HG02884 (cell line): ENCODE results near the gene PPP6R2.

Experiments used
- ATAC-seq: cut with Tn5 transposase; IDR thresholded peaks from one replicate; pipeline ENCODE4 v1.9.1; 2021; ENCODE audit warnings: mild to moderate bottlenecking, moderate library complexity; ENCODE audit not compliant: unreplicated experiment

PPP6R2 gene

GRCh38 chr22:50305923-50306566 lies 37.1 kb upstream of the PPP6R2 start:
- no peak for ATAC-seq

DNA sequence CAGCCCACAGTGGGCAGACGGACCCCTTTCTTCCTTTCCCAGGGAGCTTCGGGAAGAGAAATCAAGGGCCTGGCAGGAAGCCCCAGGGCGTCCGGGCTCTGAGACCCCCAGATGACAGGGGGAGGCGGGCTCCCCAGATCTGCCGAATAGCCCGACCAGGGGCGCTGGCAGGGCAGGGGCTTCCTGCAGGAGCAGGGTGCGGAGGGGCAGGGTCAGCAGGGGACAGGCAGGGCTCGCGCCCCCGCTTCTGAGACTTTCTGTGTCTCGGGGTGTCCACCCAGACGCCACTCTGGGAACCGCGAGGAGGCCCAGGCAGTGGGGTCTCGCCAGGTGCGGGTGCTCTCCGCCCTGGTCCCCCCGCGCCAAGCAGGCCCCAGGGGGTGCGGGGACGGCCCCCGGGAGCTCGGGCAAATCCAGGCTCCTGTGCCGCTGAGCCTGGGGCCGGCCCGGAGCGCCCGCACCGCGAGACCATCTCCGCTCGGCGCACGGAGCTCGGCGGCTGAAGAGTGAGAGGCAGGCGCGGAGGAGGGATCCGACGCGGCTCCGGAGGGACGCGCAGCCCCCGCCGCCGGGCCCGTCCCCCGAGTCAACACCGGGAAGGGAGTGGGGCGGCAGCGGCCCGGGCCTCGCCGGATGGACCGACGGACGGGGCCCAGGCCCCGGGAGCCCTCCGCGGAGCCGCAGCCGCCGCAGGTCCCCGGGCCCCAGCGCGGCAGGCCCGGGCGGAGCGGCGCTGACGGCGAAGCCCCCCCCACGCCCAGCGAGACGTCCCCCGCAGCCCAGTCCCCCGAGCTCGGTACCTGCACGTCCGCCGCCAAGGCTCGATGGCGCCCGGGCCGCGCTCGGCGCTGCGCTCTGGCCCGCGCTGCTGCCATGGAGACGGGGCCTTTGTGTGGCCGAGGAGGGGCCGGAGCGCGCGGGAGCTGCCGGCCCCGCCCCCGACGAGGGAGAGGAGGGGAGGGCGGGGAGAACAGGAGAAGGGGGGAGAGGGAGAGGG lies 36.1 kb upstream of the PPP6R2 start, which contains the start of gene PLXNB2:
PLXNB2 (minus strand) TSS at position 894 of the 997 bp plus-strand sequence. CDS start 17,062 bp downstream, outside the sequence.
- no peak for ATAC-seq

GRCh38 chr22:50307890-50308596 lies 35.1 kb upstream of the PPP6R2 start:
- no peak for ATAC-seq

DNA sequence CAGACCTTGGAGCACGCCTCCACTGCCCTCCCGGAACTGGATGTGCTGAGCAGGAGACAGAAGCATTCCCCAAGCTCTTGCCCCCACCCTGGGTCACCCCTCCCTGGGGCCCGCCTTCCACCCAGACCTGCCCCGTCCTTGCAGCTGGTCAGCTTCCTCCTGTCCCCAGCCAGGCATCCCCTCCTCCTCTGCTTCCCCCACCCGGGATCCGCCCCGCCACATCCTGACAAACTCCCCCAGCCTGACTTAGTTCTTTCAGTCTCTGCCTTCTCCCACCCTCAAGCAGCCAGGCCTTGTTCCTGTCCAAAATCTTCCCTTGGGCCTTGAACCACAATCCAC lies 34.6 kb upstream of the PPP6R2 start:
- no peak for ATAC-seq

DNA sequence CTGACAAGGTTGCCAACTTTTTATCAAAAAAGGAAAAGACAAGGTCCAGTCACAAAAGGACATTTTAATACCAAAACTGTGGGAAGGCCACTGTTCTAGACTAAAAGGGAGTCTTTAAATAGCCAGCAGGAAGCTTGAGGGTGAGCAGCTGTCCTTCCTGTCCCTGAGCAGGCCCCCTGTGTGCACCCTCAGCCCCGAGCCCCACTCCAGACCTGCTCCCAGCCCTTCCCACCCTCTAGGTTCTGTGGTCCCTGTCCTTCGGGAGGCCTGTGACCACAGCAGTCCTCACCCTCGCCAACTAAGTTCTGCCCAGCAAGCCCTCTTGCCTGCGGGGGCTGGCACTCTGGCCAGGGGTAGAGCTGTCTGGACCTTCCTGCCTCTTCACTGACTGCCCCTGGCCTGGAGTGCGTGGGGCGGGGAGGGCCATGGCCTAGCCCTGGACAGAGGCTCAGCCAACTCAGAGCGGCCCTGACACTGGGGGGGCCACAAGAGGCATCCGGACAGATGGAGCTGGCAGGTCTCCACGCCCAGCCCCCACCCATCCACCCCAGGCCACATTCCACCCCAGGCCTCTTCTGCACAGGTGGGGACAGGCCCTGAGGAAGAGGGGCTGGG lies 34.0 kb upstream of the PPP6R2 start:
- no peak for ATAC-seq

- no peak for ATAC-seq
These were observed 33.5 kb upstream of the PPP6R2 start for GRCh38 chr22:50309601-50309991.

- no peak for ATAC-seq
These were observed 33.0 kb upstream of the PPP6R2 start for GRCh38 chr22:50310031-50310722.

DNA sequence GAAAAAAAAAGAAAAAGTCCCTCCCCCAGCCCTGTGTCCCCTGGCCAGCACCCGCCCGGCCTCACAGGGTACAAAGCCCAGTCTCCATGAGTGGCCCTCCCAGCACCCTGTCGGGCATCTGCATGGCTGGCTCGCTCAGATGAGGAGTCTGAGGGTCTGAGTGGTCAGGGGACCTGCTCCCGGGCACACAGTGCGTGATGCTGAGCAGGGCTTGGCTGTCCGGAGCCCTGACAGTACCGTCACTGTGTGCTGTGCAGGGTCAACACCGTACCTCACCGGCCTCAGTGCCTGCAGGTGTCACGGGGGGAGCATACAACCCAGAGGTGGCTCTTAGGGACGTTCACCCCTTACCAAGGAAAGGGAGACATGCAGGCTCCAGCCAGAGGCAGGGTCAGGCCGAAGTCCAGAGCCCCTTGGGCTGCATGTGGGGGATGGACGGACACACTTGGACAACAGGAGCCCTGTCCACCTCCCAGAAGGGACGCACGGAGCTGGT lies 32.1 kb upstream of the PPP6R2 start:
- ATAC-seq, result no peak

DNA sequence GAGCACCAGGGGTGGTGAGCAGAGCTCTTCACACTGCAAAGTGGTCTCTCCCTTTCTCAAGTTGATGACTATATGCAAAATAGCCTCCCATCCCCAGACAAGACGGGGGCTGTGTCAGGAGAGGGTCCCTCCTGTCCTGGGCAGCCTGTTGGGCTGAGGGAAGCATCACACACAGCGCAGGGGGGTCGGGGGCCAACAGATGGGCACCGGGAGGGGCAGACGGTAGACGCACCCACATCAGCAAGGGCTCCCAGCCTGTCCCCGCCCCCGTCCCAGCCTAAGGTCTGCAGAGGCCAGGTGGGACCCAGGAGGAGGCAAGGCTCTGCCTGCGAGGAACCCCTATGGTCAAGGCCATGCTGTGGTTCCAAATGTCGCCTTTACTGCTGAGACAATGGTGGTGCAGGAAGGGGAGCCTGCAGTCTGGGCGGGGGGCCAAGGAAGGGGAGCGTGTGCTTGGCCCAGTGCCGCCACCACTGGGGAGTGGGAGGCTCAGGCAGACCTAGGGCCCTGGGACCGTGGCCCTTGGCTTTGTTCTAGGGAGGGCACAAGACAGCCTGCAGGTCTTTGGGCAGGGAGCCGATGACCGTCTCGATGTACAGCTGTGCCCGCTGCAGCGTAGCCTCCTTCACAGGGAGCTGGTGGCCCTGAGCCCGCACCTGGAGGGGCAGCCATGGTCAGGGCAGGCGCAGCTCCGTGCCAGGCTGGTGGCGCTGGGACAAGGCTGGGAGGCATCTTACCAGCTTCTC lies 31.3 kb upstream of the PPP6R2 start:
- ATAC-seq, result no peak

DNA sequence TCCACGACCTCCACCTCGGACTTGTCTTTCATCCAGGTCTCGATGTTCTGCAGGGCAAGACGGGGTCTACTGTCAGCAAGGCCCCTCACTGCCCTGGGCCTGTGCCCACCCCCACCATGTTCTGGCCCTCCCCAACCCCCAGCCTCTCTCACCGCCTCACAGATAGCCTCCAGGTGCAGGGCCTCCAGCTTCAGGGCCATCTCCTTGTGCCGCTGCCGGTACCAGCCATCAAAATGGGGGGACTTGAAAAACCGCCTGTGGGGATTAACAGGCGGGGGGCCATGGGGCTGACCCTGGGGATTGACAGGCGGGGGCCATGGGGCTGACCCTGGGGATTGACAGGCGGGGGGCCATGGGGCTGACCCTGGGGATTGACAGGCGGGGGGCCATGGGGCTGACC lies 30.8 kb upstream of the PPP6R2 start:
- no peak for ATAC-seq

DNA sequence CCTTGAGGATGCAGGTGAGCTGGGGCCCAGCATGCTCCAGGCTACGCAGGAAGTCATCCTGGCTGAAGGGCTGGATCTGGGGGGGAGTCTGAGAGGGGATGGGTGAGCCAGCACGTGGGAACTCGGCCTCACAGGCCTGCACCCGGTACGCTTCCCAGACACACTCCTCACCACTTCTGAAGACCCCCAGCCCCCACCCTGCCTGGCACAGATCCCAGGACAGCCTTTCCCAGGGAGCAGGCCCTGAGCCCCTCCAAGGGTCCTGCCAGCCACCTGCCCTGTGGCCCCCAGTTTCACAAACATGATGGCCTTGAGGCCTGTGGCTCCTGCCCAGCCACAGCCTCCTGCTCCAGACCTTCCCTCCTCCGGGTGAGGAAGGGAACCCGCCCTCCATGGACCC lies 30.1 kb upstream of the PPP6R2 start:
- ATAC-seq, result no peak

- no peak for ATAC-seq
These were observed 29.5 kb upstream of the PPP6R2 start for GRCh38 chr22:50313600-50313999.

GRCh38 chr22:50314081-50314454 lies 29.1 kb upstream of the PPP6R2 start:
- ATAC-seq, result peak; percentile 17

DNA sequence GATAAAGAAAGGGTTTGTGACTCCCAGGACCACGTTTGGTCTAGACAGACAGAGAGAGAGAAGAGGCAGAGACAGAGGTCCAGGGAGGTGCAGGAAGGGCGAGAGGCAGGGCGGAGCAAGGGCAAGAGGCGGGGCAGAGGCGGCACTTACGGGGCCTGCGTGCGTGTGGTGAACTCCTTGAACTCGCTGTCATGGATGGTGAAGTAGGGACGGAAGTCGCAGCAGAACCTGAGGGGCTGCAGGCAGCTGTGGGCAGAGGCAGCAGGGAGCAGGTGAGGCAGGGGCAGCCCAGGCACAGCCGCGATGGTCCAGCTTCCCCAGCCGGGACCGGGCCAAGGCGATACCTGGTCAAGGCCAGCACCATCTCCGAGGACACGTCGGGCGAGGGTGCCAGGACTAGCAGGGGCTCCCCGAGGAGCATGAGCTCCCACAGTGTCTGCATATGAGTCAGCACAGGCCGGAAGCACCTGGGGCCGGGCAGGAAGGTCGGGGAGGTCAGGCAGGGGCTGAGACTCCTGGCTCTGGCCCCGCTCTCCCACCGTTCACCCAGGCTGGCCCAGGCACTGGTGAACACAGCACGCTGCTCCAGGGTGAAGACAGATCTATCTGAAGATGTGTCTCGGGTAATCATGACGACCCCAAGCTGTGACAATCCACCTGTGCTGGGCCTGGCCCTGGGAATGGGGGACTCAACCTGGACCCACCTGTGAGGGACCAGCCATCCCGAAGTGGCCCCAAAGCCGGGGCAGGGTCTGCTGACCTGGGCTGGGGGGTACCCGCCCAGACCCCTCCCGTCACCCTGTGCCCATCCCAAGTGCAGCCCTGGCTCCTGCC lies 28.5 kb upstream of the PPP6R2 start:
- ATAC-seq, result peak; percentile 63

GRCh38 chr22:50315289-50316113 lies 27.6 kb upstream of the PPP6R2 start:
- ATAC-seq, result no peak

- ATAC-seq, result no peak
These were observed 26.7 kb upstream of the PPP6R2 start for GRCh38 chr22:50316114-50317065.

- ATAC-seq, result no peak
These were observed 25.9 kb upstream of the PPP6R2 start for GRCh38 chr22:50317178-50317577.
